Thyroid gland (tissue), 4 donors: ENCODE results near the gene HRH1.

ENCODE experiments used
- POLR2A ChIP-seq, 2 donors: fragments of 450-650 bp; IDR thresholded peaks; one replicate each; pipeline ENCODE4 v1.6.1; 2017; ENCODE audit warnings: antibody characterized with exemption in 2 of 2, mild to moderate bottlenecking in 2 of 2, moderate library complexity in 1 of 2
- TF ChIP-seq, protein P1 (sequence below), 6 experiments: fragments of 200-600 bp in 3 of 6; fragments of 450-650 bp in 3 of 6; sonication (generic) in 3 of 6; IDR thresholded peaks; one replicate each; pipeline ENCODE4 v1.5.1; 2016 to 2019; ENCODE audit warnings: antibody characterized with exemption in 6 of 6, mild to moderate bottlenecking in 2 of 6, inconsistent platforms in 1 of 6, moderate library complexity in 1 of 6

DNA sequence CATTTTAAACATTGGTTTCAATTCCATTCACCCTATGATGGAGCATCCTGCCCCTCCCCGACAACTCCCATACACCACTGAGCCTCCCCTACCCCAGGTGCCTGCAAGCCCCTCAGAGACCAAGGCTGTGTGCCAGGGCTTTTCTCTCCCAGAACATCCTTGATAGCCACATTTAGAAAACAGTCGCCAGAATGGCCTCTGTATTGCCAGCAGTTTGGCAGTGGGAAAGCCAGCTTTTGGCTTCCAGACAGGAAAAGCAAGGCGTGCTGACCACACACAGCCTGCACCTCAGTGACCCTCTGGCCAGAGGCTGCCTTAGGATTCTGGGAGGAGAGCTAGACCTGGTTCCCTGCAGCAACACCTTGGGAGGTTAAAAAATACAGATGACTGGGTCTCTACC lies 18.2 kb upstream of the HRH1 start:
- TF ChIP-seq, protein P1, sequence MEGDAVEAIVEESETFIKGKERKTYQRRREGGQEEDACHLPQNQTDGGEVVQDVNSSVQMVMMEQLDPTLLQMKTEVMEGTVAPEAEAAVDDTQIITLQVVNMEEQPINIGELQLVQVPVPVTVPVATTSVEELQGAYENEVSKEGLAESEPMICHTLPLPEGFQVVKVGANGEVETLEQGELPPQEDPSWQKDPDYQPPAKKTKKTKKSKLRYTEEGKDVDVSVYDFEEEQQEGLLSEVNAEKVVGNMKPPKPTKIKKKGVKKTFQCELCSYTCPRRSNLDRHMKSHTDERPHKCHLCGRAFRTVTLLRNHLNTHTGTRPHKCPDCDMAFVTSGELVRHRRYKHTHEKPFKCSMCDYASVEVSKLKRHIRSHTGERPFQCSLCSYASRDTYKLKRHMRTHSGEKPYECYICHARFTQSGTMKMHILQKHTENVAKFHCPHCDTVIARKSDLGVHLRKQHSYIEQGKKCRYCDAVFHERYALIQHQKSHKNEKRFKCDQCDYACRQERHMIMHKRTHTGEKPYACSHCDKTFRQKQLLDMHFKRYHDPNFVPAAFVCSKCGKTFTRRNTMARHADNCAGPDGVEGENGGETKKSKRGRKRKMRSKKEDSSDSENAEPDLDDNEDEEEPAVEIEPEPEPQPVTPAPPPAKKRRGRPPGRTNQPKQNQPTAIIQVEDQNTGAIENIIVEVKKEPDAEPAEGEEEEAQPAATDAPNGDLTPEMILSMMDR (IDR thresholded peaks at IDR 0.05) = no peak
- no peak for TF ChIP-seq POLR2A (IDR thresholded peaks at IDR 0.05)
